Stimulated activated naive CD8-positive, alpha-beta T cell treated with anti-CD3 and anti-CD28 coated beads, Interleukin-15, Interleukin-2, amounts not matched to agents 100 ng/mL and 50 ng/mL, for 24 hours (primary cell): Measurements from ENCODE around the gene ICAM1.
"Not testable (repeated sequence)": the region's sequence is repeated elsewhere in the genome, so short reads cannot be mapped to it uniquely, and the experiment has no call there.

ENCODE experiments used
- H3K27ac Mint-ChIP-seq: one replicate; pipeline ENCODE4 v1.8.0; 2021; ENCODE audit warnings: mild to moderate bottlenecking, mixed read lengths
- H3K27me3 Mint-ChIP-seq: one replicate; pipeline ENCODE4 v1.8.0; 2021; ENCODE audit warnings: mixed read lengths
- H3K36me3 Mint-ChIP-seq: one replicate; pipeline ENCODE4 v1.8.0; 2021; ENCODE audit warnings: low read depth, mixed read lengths
- H3K4me1 Mint-ChIP-seq: one replicate; pipeline ENCODE4 v1.8.0; 2021; ENCODE audit warnings: low read depth, mixed read lengths
- H3K4me3 Mint-ChIP-seq: one replicate; pipeline ENCODE4 v1.8.0; 2021; ENCODE audit warnings: mild to moderate bottlenecking, mixed read lengths
- H3K9me3 Mint-ChIP-seq: one replicate; pipeline ENCODE4 v1.8.0; 2021; ENCODE audit warnings: mixed read lengths

Gene ICAM1

DNA sequence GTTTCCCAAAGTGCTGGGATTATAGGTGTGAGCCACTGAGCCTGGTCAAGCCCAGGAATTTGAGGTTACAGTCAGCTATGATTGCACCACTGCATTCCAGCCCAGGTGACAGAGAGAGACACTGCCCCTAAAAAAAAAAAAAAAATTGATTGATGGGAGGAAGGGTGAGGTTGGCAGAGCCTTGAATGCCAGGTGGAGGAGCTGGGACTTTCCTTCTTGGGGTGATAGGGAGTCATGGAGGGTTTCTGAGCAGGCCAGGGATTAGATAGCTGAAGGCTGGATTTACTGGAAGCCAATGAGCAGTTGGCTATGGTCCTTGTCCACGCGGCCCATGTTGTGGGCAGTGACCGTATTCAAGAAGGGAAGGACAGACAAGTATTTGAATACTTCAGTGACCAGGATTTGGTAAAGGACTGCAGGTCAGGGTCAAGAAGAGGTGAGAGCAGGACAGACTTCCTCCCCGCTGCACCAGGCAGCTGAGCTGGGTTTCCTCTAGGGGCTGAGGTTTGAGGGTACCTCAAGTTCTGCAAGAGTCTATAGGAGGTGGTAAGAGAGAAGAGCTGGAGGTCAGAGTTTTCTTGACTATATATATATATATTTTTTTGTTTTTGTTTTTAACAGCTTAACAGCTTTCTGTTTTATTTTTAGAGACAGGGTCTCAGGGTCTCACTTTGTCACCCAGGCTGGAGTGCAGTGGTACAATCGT is 9.0 kb downstream of the ICAM1 start:
- Mint-ChIP-seq H3K4me3 (peak overlapping the region; percentile 24), H3K4me1 (peaks cover 19% of the 10 kb centered on the region), H3K27me3 (no peaks in the 10 kb centered on the region), H3K36me3 (peaks cover 54% of the 10 kb centered on the region), H3K9me3 (no peaks in the 10 kb centered on the region), H3K27ac (peak overlapping the region; percentile 36)

DNA sequence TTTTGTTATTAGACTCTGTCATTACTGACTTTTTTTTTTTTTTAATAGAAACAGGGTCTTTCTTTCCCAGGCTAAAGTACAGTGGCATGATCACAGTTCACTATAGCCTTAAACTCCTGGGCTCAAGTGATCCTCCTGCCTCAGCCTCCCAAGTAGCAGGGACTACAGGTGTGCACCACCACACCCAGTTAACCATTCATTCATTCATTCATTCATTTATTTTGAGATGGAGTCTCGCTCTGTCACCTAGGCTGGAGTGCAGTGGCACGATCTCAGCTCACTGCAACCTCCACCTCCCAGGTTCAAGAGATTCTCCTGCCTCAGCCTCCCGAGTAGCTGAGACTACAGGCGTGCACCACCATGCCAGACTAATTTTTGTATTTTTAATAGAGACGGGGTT is 11.1 kb downstream of the ICAM1 start:
- Mint-ChIP-seq H3K36me3 (peaks cover 63% of the 10 kb centered on the region), H3K4me1 (peaks cover 39% of the 10 kb centered on the region)
- not testable (repeated sequence) for H3K27ac Mint-ChIP-seq, H3K4me3 Mint-ChIP-seq, H3K9me3 Mint-ChIP-seq, H3K27me3 Mint-ChIP-seq

DNA sequence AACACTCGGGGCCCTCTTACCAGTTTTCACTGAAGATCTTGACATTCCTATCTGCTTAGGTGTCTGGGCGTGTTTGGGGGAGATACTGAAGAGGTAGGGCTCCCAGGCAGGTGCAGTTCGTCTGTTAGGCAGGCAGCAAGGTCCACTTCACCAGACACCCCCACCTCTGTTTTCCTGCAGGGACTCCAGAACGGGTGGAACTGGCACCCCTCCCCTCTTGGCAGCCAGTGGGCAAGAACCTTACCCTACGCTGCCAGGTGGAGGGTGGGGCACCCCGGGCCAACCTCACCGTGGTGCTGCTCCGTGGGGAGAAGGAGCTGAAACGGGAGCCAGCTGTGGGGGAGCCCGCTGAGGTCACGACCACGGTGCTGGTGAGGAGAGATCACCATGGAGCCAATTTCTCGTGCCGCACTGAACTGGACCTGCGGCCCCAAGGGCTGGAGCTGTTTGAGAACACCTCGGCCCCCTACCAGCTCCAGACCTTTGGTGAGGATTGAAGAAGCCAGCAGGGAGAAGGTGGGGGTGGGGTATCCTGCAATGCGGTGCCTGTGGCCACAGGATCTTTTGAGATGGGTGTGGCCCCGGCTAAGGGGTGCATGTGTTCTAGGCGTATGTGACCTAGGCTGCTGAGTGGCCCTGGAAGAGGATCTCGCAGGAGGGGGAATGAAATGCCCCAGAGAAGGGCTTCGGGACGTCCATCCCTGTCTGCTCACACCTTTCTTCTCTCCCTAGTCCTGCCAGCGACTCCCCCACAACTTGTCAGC is 12.6 kb downstream of the ICAM1 start:
- peaks cover 41% of the 10 kb centered on the region for H3K4me1 Mint-ChIP-seq
- no peaks in the 10 kb centered on the region for H3K9me3 Mint-ChIP-seq
- H3K27ac Mint-ChIP-seq: no peak overlapping the region
- H3K4me3 Mint-ChIP-seq: no peak overlapping the region
- H3K36me3 Mint-ChIP-seq: peaks cover 53% of the 10 kb centered on the region
- peaks cover 7% of the 10 kb centered on the region for H3K27me3 Mint-ChIP-seq

DNA sequence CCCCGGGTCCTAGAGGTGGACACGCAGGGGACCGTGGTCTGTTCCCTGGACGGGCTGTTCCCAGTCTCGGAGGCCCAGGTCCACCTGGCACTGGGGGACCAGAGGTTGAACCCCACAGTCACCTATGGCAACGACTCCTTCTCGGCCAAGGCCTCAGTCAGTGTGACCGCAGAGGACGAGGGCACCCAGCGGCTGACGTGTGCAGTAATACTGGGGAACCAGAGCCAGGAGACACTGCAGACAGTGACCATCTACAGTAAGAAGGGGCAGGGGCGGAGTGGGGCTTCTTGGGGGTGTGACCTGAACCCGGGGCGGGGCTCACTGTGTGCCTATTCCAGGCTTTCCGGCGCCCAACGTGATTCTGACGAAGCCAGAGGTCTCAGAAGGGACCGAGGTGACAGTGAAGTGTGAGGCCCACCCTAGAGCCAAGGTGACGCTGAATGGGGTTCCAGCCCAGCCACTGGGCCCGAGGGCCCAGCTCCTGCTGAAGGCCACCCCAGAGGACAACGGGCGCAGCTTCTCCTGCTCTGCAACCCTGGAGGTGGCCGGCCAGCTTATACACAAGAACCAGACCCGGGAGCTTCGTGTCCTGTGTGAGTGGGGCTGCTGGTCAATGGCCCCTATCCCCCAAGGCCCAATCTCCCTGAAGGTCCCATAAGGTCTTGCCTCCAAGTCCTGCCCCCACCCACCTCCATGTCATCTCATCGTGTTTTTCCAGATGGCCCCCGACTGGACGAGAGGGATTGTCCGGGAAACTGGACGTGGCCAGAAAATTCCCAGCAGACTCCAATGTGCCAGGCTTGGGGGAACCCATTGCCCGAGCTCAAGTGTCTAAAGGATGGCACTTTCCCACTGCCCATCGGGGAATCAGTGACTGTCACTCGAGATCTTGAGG is 13.4 kb downstream of the ICAM1 start:
- Mint-ChIP-seq H3K4me1 (peaks cover 45% of the 10 kb centered on the region), H3K4me3 (no peak overlapping the region), H3K27ac (no peak overlapping the region)

DNA sequence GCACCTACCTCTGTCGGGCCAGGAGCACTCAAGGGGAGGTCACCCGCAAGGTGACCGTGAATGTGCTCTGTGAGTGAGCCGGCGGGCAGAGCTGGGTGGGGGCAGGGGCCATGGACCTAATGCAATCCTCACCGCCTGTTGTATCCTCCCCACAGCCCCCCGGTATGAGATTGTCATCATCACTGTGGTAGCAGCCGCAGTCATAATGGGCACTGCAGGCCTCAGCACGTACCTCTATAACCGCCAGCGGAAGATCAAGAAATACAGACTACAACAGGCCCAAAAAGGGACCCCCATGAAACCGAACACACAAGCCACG is 14.0 kb downstream of the ICAM1 start:
- H3K9me3 Mint-ChIP-seq: no peaks in the 10 kb centered on the region
- H3K4me3 Mint-ChIP-seq: no peak overlapping the region
- no peak overlapping the region for H3K27ac Mint-ChIP-seq
- peaks cover 43% of the 10 kb centered on the region for H3K36me3 Mint-ChIP-seq
- peaks cover 44% of the 10 kb centered on the region for H3K4me1 Mint-ChIP-seq
- peaks cover 12% of the 10 kb centered on the region for H3K27me3 Mint-ChIP-seq

More for the DNA sequence above, 13.4 kb downstream of the ICAM1 start:
- Mint-ChIP-seq H3K27me3 (peaks cover 12% of the 10 kb centered on the region), H3K9me3 (no peaks in the 10 kb centered on the region), H3K36me3 (peaks cover 48% of the 10 kb centered on the region)

DNA sequence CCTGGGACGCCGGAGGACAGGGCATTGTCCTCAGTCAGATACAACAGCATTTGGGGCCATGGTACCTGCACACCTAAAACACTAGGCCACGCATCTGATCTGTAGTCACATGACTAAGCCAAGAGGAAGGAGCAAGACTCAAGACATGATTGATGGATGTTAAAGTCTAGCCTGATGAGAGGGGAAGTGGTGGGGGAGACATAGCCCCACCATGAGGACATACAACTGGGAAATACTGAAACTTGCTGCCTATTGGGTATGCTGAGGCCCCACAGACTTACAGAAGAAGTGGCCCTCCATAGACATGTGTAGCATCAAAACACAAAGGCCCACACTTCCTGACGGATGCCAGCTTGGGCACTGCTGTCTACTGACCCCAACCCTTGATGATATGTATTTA is 14.5 kb downstream of the ICAM1 start:
- no peak overlapping the region for H3K4me3 Mint-ChIP-seq
- H3K9me3 Mint-ChIP-seq: no peaks in the 10 kb centered on the region
- H3K27ac Mint-ChIP-seq: no peak overlapping the region
- H3K27me3 Mint-ChIP-seq: peaks cover 15% of the 10 kb centered on the region
- peaks cover 39% of the 10 kb centered on the region for H3K36me3 Mint-ChIP-seq
- H3K4me1 Mint-ChIP-seq: peaks cover 45% of the 10 kb centered on the region

DNA sequence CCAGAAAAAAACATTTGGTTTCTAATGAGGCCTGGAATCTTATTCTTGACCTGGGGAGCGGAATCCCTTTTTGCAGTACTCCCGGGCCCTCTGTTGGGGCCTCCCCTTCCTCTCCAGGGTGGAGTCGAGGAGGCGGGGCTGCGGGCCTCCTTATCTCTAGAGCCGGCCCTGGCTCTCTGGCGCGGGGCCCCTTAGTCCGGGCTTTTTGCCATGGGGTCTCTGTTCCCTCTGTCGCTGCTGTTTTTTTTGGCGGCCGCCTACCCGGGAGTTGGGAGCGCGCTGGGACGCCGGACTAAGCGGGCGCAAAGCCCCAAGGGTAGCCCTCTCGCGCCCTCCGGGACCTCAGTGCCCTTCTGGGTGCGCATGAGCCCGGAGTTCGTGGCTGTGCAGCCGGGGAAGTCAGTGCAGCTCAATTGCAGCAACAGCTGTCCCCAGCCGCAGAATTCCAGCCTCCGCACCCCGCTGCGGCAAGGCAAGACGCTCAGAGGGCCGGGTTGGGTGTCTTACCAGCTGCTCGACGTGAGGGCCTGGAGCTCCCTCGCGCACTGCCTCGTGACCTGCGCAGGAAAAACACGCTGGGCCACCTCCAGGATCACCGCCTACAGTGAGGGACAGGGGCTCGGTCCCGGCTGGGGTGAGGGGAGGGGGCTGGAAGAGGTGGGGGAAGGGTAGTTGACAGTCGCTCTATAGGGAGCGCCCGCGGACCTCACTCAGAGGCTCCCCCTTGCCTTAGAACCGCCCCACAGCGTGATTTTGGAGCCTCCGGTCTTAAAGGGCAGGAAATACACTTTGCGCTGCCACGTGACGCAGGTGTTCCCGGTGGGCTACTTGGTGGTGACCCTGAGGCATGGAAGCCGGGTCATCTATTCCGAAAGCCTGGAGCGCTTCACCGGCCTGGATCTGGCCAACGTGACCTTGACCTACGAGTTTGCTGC is 16.1 kb downstream of the ICAM1 start, which contains the start of gene ICAM4:
Gene ICAM4 (plus strand): TSS at position 153 of the 935 bp plus-strand sequence. CDS start 58 bp downstream, at position 211.
- Mint-ChIP-seq H3K4me3 (peak within 1 kb of the TSS; percentile 19), H3K36me3 (peaks cover 34% of the 10 kb centered on the region), H3K27me3 (peaks cover 27% of the 10 kb centered on the region), H3K9me3 (no peaks in the 10 kb centered on the region), H3K4me1 (peaks cover 61% of the 10 kb centered on the region), H3K27ac (peak within 1 kb of the TSS; percentile 49)

DNA sequence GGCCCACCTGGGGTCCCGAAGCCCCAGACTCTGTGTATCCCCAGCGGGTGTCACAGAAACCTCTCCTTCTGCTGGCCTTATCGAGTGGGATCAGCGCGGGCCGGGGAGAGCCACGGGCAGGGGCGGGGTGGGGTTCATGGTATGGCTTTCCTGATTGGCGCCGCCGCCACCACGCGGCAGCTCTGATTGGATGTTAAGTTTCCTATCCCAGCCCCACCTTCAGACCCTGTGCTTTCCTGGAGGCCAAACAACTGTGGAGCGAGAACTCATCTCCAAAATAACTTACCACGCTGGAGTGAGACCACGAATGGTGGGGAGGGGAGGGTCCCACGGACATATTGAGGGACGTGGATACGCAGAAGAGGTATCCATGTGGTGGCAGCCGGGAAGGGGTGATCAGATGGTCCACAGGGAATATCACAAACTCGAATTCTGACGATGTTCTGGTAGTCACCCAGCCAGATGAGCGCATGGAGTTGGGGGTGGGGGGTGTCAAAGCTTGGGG is 17.8 kb downstream of the ICAM1 start:
- Mint-ChIP-seq H3K4me1 (peaks cover 75% of the 10 kb centered on the region), H3K27ac (peak overlapping the region; percentile 71), H3K36me3 (peaks cover 29% of the 10 kb centered on the region), H3K4me3 (peak overlapping the region; percentile 76), H3K27me3 (peaks cover 44% of the 10 kb centered on the region), H3K9me3 (no peaks in the 10 kb centered on the region)

DNA sequence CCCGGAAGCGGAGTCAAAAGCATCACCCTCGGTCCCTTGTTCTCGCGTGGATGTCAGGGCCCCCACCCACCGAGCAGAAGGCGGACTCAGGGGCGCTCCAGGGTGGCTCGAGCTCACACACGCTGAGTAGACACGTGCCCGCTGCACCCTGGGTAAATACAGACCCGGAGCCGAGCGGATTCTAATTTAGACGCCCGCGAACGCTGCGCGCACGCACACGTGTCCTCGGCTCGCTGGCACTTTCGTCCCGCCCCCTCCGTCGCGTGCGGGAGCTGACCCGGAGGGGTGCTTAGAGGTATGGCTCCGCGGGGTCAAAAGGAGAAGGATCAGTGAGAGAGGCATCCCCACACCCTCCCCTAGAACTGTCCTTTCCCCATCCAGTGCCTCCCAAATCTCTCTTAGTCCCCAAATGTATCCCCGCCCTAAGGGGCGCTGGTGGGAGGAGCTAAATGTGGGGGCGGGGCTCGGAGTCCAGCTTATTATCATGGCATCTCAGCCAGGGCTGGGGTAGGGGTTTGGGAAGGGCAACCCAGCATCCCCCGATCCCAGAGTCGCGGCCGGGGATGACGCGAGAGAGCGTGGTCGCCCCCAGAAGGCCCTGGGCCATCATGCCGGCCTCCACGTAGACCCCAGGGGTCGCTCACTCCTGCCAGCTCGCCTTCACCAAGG is 18.4 kb downstream of the ICAM1 start:
- Mint-ChIP-seq H3K4me1 (peaks cover 75% of the 10 kb centered on the region), H3K27me3 (peaks cover 49% of the 10 kb centered on the region), H3K36me3 (peaks cover 23% of the 10 kb centered on the region), H3K9me3 (no peaks in the 10 kb centered on the region), H3K27ac (peak overlapping the region; percentile 71), H3K4me3 (peak overlapping the region; percentile 76)

DNA sequence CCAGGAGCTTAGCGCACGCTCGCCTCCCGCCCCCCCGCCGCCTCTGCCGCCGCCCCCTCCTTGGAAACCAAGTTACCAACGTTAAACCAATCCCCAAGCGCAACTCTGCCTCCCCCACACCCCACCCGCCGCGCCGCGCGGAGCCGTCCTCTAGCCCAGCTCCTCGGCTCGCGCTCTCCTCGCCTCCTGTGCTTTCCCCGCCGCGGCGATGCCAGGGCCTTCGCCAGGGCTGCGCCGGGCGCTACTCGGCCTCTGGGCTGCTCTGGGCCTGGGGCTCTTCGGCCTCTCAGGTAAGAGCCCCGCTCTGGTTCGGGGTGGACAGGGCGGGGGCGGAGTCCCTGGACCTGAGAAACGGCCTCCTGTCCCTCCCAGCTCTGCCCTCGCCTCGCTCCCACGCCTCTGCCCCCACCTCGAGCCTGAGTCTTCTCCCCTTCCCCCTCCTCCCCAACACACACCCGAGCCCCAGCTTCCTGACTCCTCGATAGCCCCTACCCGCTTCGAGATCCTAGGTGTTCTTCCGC is 19.0 kb downstream of the ICAM1 start, which contains the start of gene ICAM5:
Gene ICAM5 (plus strand): TSS at position 117 of the 521 bp plus-strand sequence. CDS start 92 bp downstream, at position 209.
- H3K27ac Mint-ChIP-seq: peak within 1 kb of the TSS; percentile 71

DNA sequence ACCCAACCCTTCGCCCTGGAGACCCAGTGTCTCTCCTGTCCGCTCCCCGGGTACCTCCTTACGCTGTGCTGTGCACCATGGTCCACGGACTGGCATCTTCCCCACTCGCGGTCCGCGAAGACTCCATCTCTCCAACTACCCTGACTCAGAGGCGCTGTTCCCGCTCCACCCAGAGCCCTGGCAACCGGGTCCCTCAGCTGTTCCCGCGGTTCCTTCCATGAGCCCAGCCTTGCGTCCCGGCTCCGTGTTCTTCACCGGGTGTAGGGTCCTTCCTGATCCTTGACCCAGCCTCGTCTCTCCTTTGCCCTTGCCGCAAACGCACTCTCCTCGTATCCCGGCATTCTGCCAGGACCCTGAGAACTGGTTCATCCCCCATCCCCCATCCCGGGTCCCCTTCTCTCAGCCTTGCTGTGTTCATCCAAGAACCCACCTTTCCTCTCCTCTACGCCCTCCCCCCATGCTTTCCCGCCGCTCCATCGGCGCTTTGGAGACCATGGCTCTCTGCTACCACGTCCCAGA is 19.5 kb downstream of the ICAM1 start:
- no peak overlapping the region for H3K27ac Mint-ChIP-seq

More for the DNA sequence above, 19.0 kb downstream of the ICAM1 start, which contains the start of gene ICAM5:
- H3K36me3 Mint-ChIP-seq: peaks cover 17% of the 10 kb centered on the region
- peaks cover 76% of the 10 kb centered on the region for H3K4me1 Mint-ChIP-seq
- peak within 1 kb of the TSS; percentile 76 for H3K4me3 Mint-ChIP-seq
- no peaks in the 10 kb centered on the region for H3K9me3 Mint-ChIP-seq
- H3K27me3 Mint-ChIP-seq: peaks cover 55% of the 10 kb centered on the region

DNA sequence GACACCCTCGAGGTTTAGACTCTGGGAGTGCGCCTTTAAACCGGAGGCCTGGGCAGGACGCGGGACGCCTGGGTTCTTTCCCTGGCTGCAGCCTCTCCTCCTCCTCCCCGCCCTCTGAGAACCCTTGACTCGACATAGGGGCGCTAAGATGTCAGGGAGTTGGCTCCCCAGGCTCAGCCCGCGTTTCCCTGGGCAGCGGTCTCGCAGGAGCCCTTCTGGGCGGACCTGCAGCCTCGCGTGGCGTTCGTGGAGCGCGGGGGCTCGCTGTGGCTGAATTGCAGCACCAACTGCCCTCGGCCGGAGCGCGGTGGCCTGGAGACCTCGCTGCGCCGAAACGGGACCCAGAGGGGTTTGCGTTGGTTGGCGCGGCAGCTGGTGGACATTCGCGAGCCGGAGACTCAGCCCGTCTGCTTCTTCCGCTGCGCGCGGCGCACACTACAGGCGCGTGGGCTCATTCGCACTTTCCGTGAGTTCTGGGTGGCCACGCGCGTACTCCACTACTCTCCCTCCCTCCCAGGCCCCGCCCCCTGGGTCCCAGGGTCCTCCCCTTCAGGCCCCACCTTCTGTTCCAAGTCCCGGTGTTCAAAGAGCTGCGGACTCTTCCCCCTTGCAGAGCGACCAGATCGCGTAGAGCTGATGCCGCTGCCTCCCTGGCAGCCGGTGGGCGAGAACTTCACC is 20.1 kb downstream of the ICAM1 start:
- Mint-ChIP-seq H3K27me3 (peaks cover 63% of the 10 kb centered on the region), H3K36me3 (peaks cover 6% of the 10 kb centered on the region), H3K27ac (no peak overlapping the region), H3K4me1 (peaks cover 76% of the 10 kb centered on the region), H3K9me3 (no peaks in the 10 kb centered on the region), H3K4me3 (peak overlapping the region; percentile 72)

More for the DNA sequence above, 19.5 kb downstream of the ICAM1 start:
- H3K36me3 Mint-ChIP-seq: peaks cover 12% of the 10 kb centered on the region
- H3K27me3 Mint-ChIP-seq: peaks cover 58% of the 10 kb centered on the region
- no peaks in the 10 kb centered on the region for H3K9me3 Mint-ChIP-seq
- peaks cover 76% of the 10 kb centered on the region for H3K4me1 Mint-ChIP-seq
- H3K4me3 Mint-ChIP-seq: peak overlapping the region; percentile 72
